Ishikawa (cell line): ENCODE results near the gene ZNF804B.

Experiments
- CEBPB ChIP-seq: IDR thresholded peaks from 2 replicates; pipeline ENCODE4 v1.6.1; 2012
- CREB1 ChIP-seq: IDR thresholded peaks from 2 replicates; pipeline ENCODE4 v1.6.1; 2012; ENCODE audit warnings: low read depth
- EGR1 ChIP-seq: IDR thresholded peaks from 2 replicates; pipeline ENCODE4 v1.6.1; 2012
- EP300 ChIP-seq: IDR thresholded peaks from 2 replicates; pipeline ENCODE4 v1.6.1; 2012; ENCODE audit warnings: borderline replicate concordance
- MAX ChIP-seq: IDR thresholded peaks from 2 replicates; pipeline ENCODE4 v1.6.1; 2012
- NFIC ChIP-seq: IDR thresholded peaks from 2 replicates; pipeline ENCODE4 v1.6.1; 2012
- RAD21 ChIP-seq: IDR thresholded peaks from 2 replicates; pipeline ENCODE4 v1.6.1; 2012; ENCODE audit warnings: low read depth
- REST ChIP-seq: IDR thresholded peaks from 2 replicates; pipeline ENCODE4 v1.6.1; 2012; ENCODE audit warnings: low read depth, mild to moderate bottlenecking
- TAF1 ChIP-seq: IDR thresholded peaks from 2 replicates; pipeline ENCODE4 v1.6.1; 2012; ENCODE audit warnings: low read depth, mild to moderate bottlenecking
- TCF12 ChIP-seq: IDR thresholded peaks from 2 replicates; pipeline ENCODE4 v1.6.1; 2012; ENCODE audit warnings: low read depth
- TEAD4 ChIP-seq: IDR thresholded peaks from 2 replicates; pipeline ENCODE4 v1.6.1; 2012
- USF1 ChIP-seq: IDR thresholded peaks from 2 replicates; pipeline ENCODE4 v1.6.1; 2012
- YY1 ChIP-seq: IDR thresholded peaks from 2 replicates; pipeline ENCODE4 v1.6.1; 2012; ENCODE audit warnings: low read depth

Gene ZNF804B

GRCh38 chr7:89377219-89377618, 617.7 kb downstream of the ZNF804B start:
- no peak for TF ChIP-seq RAD21
- no peak for TF ChIP-seq TAF1
- TF ChIP-seq YY1: no peak
- no peak for TF ChIP-seq CEBPB
- TF ChIP-seq TEAD4: no peak
- TF ChIP-seq CREB1: no peak
- no peak for TF ChIP-seq USF1
- TF ChIP-seq NFIC: no peak
- no peak for TF ChIP-seq MAX
- no peak for TF ChIP-seq REST
- no peak for TF ChIP-seq EP300
- no peak for TF ChIP-seq TCF12

- TF ChIP-seq TAF1: no peak
- TF ChIP-seq TEAD4: no peak
- TF ChIP-seq USF1: no peak
- TF ChIP-seq EP300: no peak
- no peak for TF ChIP-seq CEBPB
- no peak for TF ChIP-seq EGR1
- TF ChIP-seq RAD21: no peak
These were observed 625.9 kb downstream of the ZNF804B start for GRCh38 chr7:89385411-89385810.
